Stimulated activated effector memory CD8-positive, alpha-beta T cell treated with anti-CD3 and anti-CD28 coated beads, Interleukin-12 subunit alpha, Interleukin-12 subunit beta, amount 100 ng/mL, for 72 hours (primary cell): Measurements from ENCODE around the gene UBALD1.
"Not testable (repeated sequence)": the region's sequence is repeated elsewhere in the genome, so short reads cannot be mapped to it uniquely, and the experiment has no call there.

ENCODE experiments used
- ATAC-seq: fragments of 150-1000 bp; cut with Tn5 transposase; 2 replicates; pipeline ENCODE4 v1.10.0; 2021
- DNase-seq, 2 donors: peaks; one replicate each; pipeline ENCODE4 v3.0.0; 2021 to 2022; ENCODE audit warnings: low spot score in 2 of 2
- H3K27ac Mint-ChIP-seq: one replicate; pipeline ENCODE4 v1.8.0; 2022; ENCODE audit warnings: mild to moderate bottlenecking, mixed read lengths
- H3K36me3 Mint-ChIP-seq: one replicate; pipeline ENCODE4 v1.8.0; 2022; ENCODE audit warnings: mild to moderate bottlenecking, mixed read lengths
- H3K4me1 Mint-ChIP-seq: one replicate; pipeline ENCODE4 v1.8.0; 2022; ENCODE audit warnings: mixed read lengths
- H3K4me3 Mint-ChIP-seq: one replicate; pipeline ENCODE4 v1.8.0; 2022; ENCODE audit warnings: mild to moderate bottlenecking, mixed read lengths
- H3K9me3 Mint-ChIP-seq: one replicate; pipeline ENCODE4 v1.8.0; 2022; ENCODE audit warnings: mixed read lengths

The UBALD1 gene

GRCh38 chr16:4650443-4651074, 35.9 kb upstream of the UBALD1 start:
- H3K4me3 Mint-ChIP-seq, H3K9me3 Mint-ChIP-seq: not testable (repeated sequence)
- Mint-ChIP-seq H3K27ac (peak overlapping the region; percentile 83), H3K4me1 (peaks cover 19% of the 10 kb centered on the region), H3K36me3 (peaks cover 74% of the 10 kb centered on the region)
- ATAC-seq, result peak; percentile 73
- peak; percentile 68 to 87 for DNase-seq

- Mint-ChIP-seq H3K4me1 (peaks cover 25% of the 10 kb centered on the region), H3K4me3 (no peak overlapping the region), H3K9me3 (no peaks in the 10 kb centered on the region), H3K27ac (peak overlapping the region; percentile 83), H3K36me3 (peaks cover 72% of the 10 kb centered on the region)
- no peak for DNase-seq
- ATAC-seq, result peak; percentile 17
Measured at GRCh38 chr16:4649744-4650442, 35.2 kb upstream of the UBALD1 start.

GRCh38 chr16:4648917-4649316, 34.2 kb upstream of the UBALD1 start:
- peak; percentile 31 for ATAC-seq
- Mint-ChIP-seq H3K4me3 (no peak overlapping the region), H3K4me1 (peaks cover 25% of the 10 kb centered on the region), H3K36me3 (peaks cover 69% of the 10 kb centered on the region), H3K27ac (peak overlapping the region; percentile 83), H3K9me3 (no peaks in the 10 kb centered on the region)
- no peak for DNase-seq

- DNase-seq (no peak), ATAC-seq (peak; percentile 19)
- Mint-ChIP-seq H3K4me3 (no peak overlapping the region), H3K36me3 (peaks cover 68% of the 10 kb centered on the region), H3K9me3 (no peaks in the 10 kb centered on the region), H3K4me1 (peaks cover 25% of the 10 kb centered on the region), H3K27ac (no peak overlapping the region)
Measured at GRCh38 chr16:4647644-4647980, 32.9 kb upstream of the UBALD1 start.

- no peaks in the 10 kb centered on the region for H3K9me3 Mint-ChIP-seq
- peaks cover 25% of the 10 kb centered on the region for H3K4me1 Mint-ChIP-seq
- peak; percentile 27 for ATAC-seq
- H3K27ac Mint-ChIP-seq, result no peak overlapping the region
- peaks cover 62% of the 10 kb centered on the region for H3K36me3 Mint-ChIP-seq
- no peak for DNase-seq
- H3K4me3 Mint-ChIP-seq, result no peak overlapping the region
Measured at GRCh38 chr16:4646773-4647643, 32.3 kb upstream of the UBALD1 start.

GRCh38 chr16:4641895-4642294, 27.2 kb upstream of the UBALD1 start:
- no peak for DNase-seq
- Mint-ChIP-seq H3K9me3 (no peaks in the 10 kb centered on the region), H3K4me1 (peaks cover 43% of the 10 kb centered on the region), H3K27ac (no peak overlapping the region), H3K36me3 (peaks cover 28% of the 10 kb centered on the region), H3K4me3 (no peak overlapping the region)
- no peak for ATAC-seq

GRCh38 chr16:4641306-4641687, 26.6 kb upstream of the UBALD1 start:
- Mint-ChIP-seq H3K27ac (peak overlapping the region; percentile 86), H3K36me3 (peaks cover 34% of the 10 kb centered on the region), H3K9me3 (no peaks in the 10 kb centered on the region), H3K4me1 (peaks cover 43% of the 10 kb centered on the region), H3K4me3 (no peak overlapping the region)
- no peak for DNase-seq
- ATAC-seq, result peak; percentile 6

- H3K9me3 Mint-ChIP-seq, result no peaks in the 10 kb centered on the region
- H3K36me3 Mint-ChIP-seq, result peaks cover 40% of the 10 kb centered on the region
- H3K27ac Mint-ChIP-seq, result peak overlapping the region; percentile 86
- no peak overlapping the region for H3K4me3 Mint-ChIP-seq
- ATAC-seq (peak; percentile 68), DNase-seq (no peak)
- H3K4me1 Mint-ChIP-seq, result peaks cover 42% of the 10 kb centered on the region
Measured at GRCh38 chr16:4640572-4641305, 26.1 kb upstream of the UBALD1 start.

- H3K4me3 Mint-ChIP-seq, result no peak overlapping the region
- peak overlapping the region; percentile 68 for H3K27ac Mint-ChIP-seq
- peak; percentile 15 for ATAC-seq
- no peak for DNase-seq
- peaks cover 35% of the 10 kb centered on the region for H3K4me1 Mint-ChIP-seq
- no peaks in the 10 kb centered on the region for H3K9me3 Mint-ChIP-seq
- H3K36me3 Mint-ChIP-seq, result peaks cover 47% of the 10 kb centered on the region
Measured at GRCh38 chr16:4639899-4640509, 25.3 kb upstream of the UBALD1 start.

- no peak overlapping the region for H3K27ac Mint-ChIP-seq
- H3K9me3 Mint-ChIP-seq, result no peaks in the 10 kb centered on the region
- H3K4me1 Mint-ChIP-seq, result peaks cover 40% of the 10 kb centered on the region
- no peak overlapping the region for H3K4me3 Mint-ChIP-seq
- ATAC-seq (no peak), DNase-seq (no peak)
- peaks cover 36% of the 10 kb centered on the region for H3K36me3 Mint-ChIP-seq
Measured at GRCh38 chr16:4637501-4638166, 22.9 kb upstream of the UBALD1 start.

- ATAC-seq (no peak), DNase-seq (no peak)
- peaks cover 37% of the 10 kb centered on the region for H3K4me1 Mint-ChIP-seq
- no peaks in the 10 kb centered on the region for H3K9me3 Mint-ChIP-seq
- H3K36me3 Mint-ChIP-seq, result peaks cover 36% of the 10 kb centered on the region
- H3K4me3 Mint-ChIP-seq, result no peak overlapping the region
- H3K27ac Mint-ChIP-seq, result no peak overlapping the region
Measured at GRCh38 chr16:4636196-4636595, 21.5 kb upstream of the UBALD1 start.

- Mint-ChIP-seq H3K4me1 (peaks cover 24% of the 10 kb centered on the region), H3K9me3 (no peaks in the 10 kb centered on the region), H3K4me3 (no peak overlapping the region), H3K27ac (no peak overlapping the region), H3K36me3 (peaks cover 37% of the 10 kb centered on the region)
- no peak for DNase-seq
- ATAC-seq, result no peak
Measured at GRCh38 chr16:4634768-4635167, 20.1 kb upstream of the UBALD1 start.

GRCh38 chr16:4633910-4634635, 19.4 kb upstream of the UBALD1 start:
- Mint-ChIP-seq H3K27ac (no peak overlapping the region), H3K36me3 (peaks cover 44% of the 10 kb centered on the region), H3K4me1 (peaks cover 18% of the 10 kb centered on the region), H3K4me3 (no peak overlapping the region), H3K9me3 (no peaks in the 10 kb centered on the region)
- DNase-seq (no peak), ATAC-seq (no peak)

GRCh38 chr16:4631444-4631843, 16.8 kb upstream of the UBALD1 start:
- H3K4me3 Mint-ChIP-seq, result no peak overlapping the region
- no peak for DNase-seq
- no peak overlapping the region for H3K27ac Mint-ChIP-seq
- peaks cover 13% of the 10 kb centered on the region for H3K4me1 Mint-ChIP-seq
- H3K9me3 Mint-ChIP-seq, result no peaks in the 10 kb centered on the region
- ATAC-seq, result no peak
- peaks cover 47% of the 10 kb centered on the region for H3K36me3 Mint-ChIP-seq
